Activated naive CD4-positive, alpha-beta T cell treated with Interleukin-2 at 50 U/mL for 16 hours (primary cell): ENCODE results near the gene TMPRSS11B.
"Not testable (repeated sequence)": the region's sequence is repeated elsewhere in the genome, so short reads cannot be mapped to it uniquely, and the experiment has no call there.

Source experiments
- DNase-seq: peaks from one replicate; pipeline ENCODE4 v3.0.0-alpha.2; 2020

Gene TMPRSS11B

DNA sequence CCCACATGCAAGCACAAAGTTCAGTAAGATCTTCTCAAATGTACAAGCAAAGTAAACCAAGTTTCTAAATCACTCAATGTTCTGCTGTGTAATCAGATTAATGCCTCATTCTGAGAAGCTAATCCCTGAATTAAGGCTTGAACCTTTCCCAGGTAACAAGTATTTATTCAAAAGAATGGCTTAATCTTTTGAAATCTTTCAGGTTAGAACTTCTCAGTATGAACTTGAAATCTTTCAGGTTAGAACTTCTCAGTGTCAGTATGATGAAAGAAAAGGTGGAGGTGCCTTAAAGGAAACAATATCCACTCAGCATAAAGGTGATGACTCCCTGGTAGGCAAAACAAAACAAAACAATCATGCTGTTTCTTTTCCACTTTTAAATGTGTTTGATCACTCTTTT, 29.0 kb downstream of the TMPRSS11B start:
- no peak for DNase-seq

GRCh38 chr4:68209003-68209402, 36.5 kb downstream of the TMPRSS11B start:
- no peak for DNase-seq

DNA sequence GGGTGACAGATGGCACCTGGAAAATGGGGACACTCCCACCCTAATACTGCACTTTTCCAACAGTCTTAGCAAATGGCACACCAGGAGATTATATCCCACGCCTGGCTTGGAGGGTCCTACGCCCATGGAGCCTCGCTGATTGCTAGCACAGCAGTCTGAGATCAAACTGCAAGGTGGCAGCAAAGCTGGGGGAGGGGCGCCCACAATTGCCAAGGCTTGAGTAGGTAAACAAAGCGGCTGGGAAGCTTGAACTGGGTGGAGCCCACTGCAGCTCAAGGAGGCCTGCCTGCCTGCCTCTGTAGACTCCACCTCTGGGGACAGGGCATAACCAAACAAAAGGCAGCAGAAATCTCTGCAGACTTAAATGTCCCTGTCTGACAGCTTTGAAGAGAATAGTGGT, 51.2 kb downstream of the TMPRSS11B start:
- DNase-seq, result not testable (repeated sequence)

- no peak for DNase-seq
These were observed 52.3 kb downstream of the TMPRSS11B start for GRCh38 chr4:68193194-68193593.

- no peak for DNase-seq
These were observed 58.3 kb downstream of the TMPRSS11B start for GRCh38 chr4:68187145-68187544.

GRCh38 chr4:68184923-68185322, 60.6 kb downstream of the TMPRSS11B start:
- no peak for DNase-seq

DNA sequence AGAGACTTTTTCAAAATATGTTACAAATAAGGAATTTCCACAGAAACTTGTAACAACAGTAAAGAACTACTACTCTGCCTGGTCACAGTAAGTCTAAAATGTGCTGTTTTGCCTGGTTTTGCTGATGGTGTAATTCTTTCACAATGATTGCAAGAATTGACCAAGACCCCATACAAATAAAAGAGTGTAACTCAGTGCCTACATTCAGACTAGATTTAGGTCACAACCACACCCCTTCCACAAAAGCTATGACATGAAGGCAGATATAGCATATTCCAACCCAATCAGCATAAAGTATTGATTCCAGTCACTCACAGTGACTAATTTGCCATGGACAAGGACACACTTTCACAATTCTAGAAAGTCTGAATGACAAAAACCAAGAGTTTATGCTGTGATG, 62.1 kb downstream of the TMPRSS11B start:
- no peak for DNase-seq

- DNase-seq, result no peak
These were observed 63.1 kb downstream of the TMPRSS11B start for GRCh38 chr4:68182382-68182820.

DNA sequence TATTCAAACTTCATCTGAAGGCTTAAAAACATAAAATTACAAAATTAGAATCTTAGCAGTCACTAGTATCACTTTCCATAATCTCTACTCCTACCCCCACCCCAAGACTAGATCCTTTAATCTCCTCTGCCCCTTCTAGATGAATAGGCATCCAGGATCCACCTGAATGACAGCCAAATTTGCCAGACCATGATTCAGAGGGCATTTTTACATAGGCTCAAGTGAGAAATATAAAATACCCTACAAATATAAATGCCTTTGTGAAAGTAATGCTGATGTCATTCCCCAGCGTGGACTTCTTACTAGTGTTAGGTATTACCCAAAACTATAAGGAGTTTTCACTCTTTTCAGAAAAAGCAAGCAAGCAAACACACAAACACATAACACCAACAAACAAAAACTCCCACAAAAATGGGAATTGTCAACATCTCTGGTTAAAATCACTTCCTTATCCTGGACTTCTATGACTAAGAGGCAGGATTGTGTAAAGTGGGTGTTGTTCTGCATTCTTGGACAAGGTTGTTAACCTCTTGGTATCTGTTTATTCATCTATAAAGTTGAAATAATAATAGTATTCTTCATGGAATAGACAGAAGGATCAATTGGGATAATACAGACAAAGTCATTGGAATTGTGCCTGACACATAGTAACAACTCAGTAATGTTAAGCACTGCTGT, 64.5 kb downstream of the TMPRSS11B start:
- no peak for DNase-seq

DNA sequence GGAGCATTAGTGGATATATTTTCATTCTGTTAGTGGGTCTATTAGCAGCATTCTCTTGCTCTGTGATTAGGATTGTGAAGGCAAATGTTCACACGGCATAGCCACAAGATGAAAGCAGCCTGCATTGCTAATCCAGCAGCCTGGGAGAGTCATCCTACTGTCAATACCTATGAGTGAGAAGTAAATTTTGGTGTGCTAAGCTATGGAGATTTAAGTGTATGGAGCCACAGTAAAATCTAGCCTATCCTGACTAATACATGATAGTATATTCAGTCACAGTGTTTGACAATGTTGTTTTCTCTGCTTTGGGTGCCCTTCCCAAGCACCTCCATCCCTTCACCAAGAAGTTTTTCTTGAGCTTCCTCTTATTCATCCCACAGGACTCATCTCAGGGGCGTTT, 68.6 kb downstream of the TMPRSS11B start:
- no peak for DNase-seq
